Ovary (tissue), 3 donors: ENCODE data around the gene ACSM6.

Source experiments
- EP300 ChIP-seq: sonication (generic); formaldehyde crosslinking; IDR thresholded peaks from one replicate; pipeline ENCODE4 v1.6.1; 2017; ENCODE audit warnings: antibody characterized with exemption
- POLR2A ChIP-seq: fragments of 450-650 bp; IDR thresholded peaks from one replicate; pipeline ENCODE4 v1.6.1; 2017; ENCODE audit warnings: antibody characterized with exemption, mild to moderate bottlenecking, moderate library complexity
- TF ChIP-seq, protein P1 (sequence below), 3 donors: fragments of 450-650 bp in 2 of 3; fragments of 200-600 bp in 1 of 3; IDR thresholded peaks; one replicate each; pipeline versions ENCODE4 v1.5.1 to v1.8.0; 2016 to 2022; ENCODE audit warnings: antibody characterized with exemption in 3 of 3, mild to moderate bottlenecking in 1 of 3
- donor health status: DM: no; HTN: no; CAD: no.

DNA sequence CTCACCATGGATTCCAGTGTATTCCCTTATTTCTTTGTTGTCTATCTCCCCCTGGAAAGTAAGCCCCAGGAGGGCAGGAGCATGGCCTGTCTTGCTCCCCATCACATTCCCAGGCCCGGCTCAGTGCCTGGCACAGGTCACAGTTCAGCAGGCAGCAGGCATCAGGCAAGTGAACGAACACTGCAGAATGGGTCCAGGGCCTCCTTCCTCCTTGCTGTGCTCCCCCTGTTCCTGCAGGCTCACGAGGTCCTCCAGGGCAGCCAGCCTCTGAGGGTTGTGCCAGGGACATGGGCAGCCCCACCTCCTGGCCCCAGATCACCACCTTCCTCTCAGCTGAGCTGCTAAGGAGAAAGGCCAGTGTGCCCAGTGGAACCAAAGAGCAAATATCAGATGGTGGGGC lies 55.0 kb downstream of the ACSM6 start:
- TF ChIP-seq POLR2A (no peak), EP300 (no peak)
- TF ChIP-seq, protein P1, sequence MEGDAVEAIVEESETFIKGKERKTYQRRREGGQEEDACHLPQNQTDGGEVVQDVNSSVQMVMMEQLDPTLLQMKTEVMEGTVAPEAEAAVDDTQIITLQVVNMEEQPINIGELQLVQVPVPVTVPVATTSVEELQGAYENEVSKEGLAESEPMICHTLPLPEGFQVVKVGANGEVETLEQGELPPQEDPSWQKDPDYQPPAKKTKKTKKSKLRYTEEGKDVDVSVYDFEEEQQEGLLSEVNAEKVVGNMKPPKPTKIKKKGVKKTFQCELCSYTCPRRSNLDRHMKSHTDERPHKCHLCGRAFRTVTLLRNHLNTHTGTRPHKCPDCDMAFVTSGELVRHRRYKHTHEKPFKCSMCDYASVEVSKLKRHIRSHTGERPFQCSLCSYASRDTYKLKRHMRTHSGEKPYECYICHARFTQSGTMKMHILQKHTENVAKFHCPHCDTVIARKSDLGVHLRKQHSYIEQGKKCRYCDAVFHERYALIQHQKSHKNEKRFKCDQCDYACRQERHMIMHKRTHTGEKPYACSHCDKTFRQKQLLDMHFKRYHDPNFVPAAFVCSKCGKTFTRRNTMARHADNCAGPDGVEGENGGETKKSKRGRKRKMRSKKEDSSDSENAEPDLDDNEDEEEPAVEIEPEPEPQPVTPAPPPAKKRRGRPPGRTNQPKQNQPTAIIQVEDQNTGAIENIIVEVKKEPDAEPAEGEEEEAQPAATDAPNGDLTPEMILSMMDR (IDR thresholded peaks at IDR 0.05) = no peak
